Activated CD8-positive, alpha-beta memory T cell treated with anti-CD3 and anti-CD28 coated beads, Interleukin-2, amount 50 U/mL, for 24 hours (primary cell): ENCODE data around the gene TBX4.
"Not testable (repeated sequence)": the region's sequence is repeated elsewhere in the genome, so short reads cannot be mapped to it uniquely, and the experiment has no call there.

ENCODE experiments used
- DNase-seq: peaks from one replicate; pipeline ENCODE4 v3.0.0-alpha.2; 2020; ENCODE audit errors: extremely low read depth

Gene TBX4

GRCh38 chr17:61527441-61527840 lies 75.2 kb downstream of the TBX4 start:
- not testable (repeated sequence) for DNase-seq

GRCh38 chr17:61528171-61528570 lies 75.9 kb downstream of the TBX4 start:
- DNase-seq = no peak

GRCh38 chr17:61531223-61531622 lies 79.0 kb downstream of the TBX4 start:
- no peak for DNase-seq

DNA sequence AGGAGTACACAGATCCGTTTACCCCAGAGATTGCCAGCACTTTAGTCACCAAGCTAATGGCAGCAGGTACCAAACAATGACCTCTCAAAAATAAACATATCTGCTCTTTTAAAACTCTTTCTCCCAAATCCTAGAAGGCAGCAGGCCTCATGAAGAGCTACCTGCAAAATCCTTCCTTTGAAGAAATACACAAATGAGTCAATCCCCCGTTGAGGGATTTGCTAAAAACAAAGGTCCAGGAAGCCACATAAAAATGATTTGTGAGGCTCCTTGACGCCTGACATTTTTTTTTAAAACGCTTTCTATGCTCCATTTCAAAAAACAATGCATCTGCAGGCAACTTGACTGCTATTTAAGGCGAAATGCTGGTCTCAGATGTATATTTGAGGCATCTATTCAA lies 80.6 kb downstream of the TBX4 start:
- no peak for DNase-seq

- DNase-seq = no peak
Measured at GRCh38 chr17:61533797-61534196, 81.6 kb downstream of the TBX4 start.

GRCh38 chr17:61534414-61534813 lies 82.2 kb downstream of the TBX4 start:
- DNase-seq = no peak
